Renal cortical epithelial cell (primary cell): ENCODE measurements around the gene NINJ2. TPM values are rescaled to one million over a fixed set of nuclear protein-coding genes. Genes with fewer than 3 reads are reported as not detected.

Experiments
- DNase-seq: peaks from one replicate; pipeline ENCODE4 v3.0.0-alpha.2; 2011; ENCODE audit warnings: low read depth
- total RNA-seq: library from RNA; depleted of rRNA; stranded (reverse); fragments of >200 nt; gene quantifications from 2 replicates; pipeline ENCODE4 v1.2.3, GENCODE V29; 2014

NINJ2 gene
- total RNA-seq, 1 donor from 2014 or later = 0.60 TPM

- no peak for DNase-seq
Observed at GRCh38 chr12:531951-532585, 131.2 kb downstream of the NINJ2 start.

GRCh38 chr12:530821-531220, 132.4 kb downstream of the NINJ2 start:
- no peak for DNase-seq

- peak; percentile 75 for DNase-seq
Observed at GRCh38 chr12:530308-530707, 132.9 kb downstream of the NINJ2 start.

- DNase-seq = no peak
Observed at GRCh38 chr12:527729-528128, 135.5 kb downstream of the NINJ2 start.

GRCh38 chr12:527241-527640, 136.0 kb downstream of the NINJ2 start:
- no peak for DNase-seq

- no peak for DNase-seq
Observed at GRCh38 chr12:526089-526488, 137.2 kb downstream of the NINJ2 start.

- DNase-seq = no peak
Observed at GRCh38 chr12:524167-524951, 138.9 kb downstream of the NINJ2 start.

- DNase-seq = no peak
Observed at GRCh38 chr12:522692-523378, 140.4 kb downstream of the NINJ2 start.

GRCh38 chr12:520119-520518, 143.1 kb downstream of the NINJ2 start:
- DNase-seq = no peak

GRCh38 chr12:517538-517937, 145.7 kb downstream of the NINJ2 start:
- DNase-seq = no peak

Other genes with a start within 250 kb of the NINJ2 start
- 0.94 and 3.1 TPM in 2 replicates for gene B4GALNT3, start 203.5 kb downstream of the NINJ2 start, total RNA-seq
- 43.9 and 222 TPM in 2 replicates for gene WNK1, start 89.1 kb upstream of the NINJ2 start, total RNA-seq